Measurements from ENCODE around the gene AP2A1.
"Not testable (repeated sequence)": the region's sequence is repeated elsewhere in the genome, so short reads cannot be mapped to it uniquely, and the experiment has no call there.

AP2A1 gene

GRCh38 chr19:49814010-49814409 lies 47.2 kb downstream of the AP2A1 start:
- no peak for DNase-seq

GRCh38 chr19:49816590-49816989 lies 49.8 kb downstream of the AP2A1 start:
- no peak for DNase-seq

GRCh38 chr19:49817964-49818648 lies 51.3 kb downstream of the AP2A1 start, which contains the start of gene MED25:
TSS of gene MED25 (plus strand) at chr19:49818289. CDS start at chr19:49818342, 53 bp downstream.
- DNase-seq = peak; percentile 60

GRCh38 chr19:49818649-49819370 lies 52.0 kb downstream of the AP2A1 start:
- DNase-seq = no peak

- not testable (repeated sequence) for DNase-seq
Observed at GRCh38 chr19:49819452-49820115, 52.8 kb downstream of the AP2A1 start.

GRCh38 chr19:49820125-49820524 lies 53.3 kb downstream of the AP2A1 start:
- DNase-seq = peak; percentile 15

GRCh38 chr19:49823472-49823871 lies 56.7 kb downstream of the AP2A1 start:
- no peak for DNase-seq

GRCh38 chr19:49824662-49825061 lies 57.9 kb downstream of the AP2A1 start:
- DNase-seq = no peak

- no peak for DNase-seq
Observed at GRCh38 chr19:49827034-49827433, 60.2 kb downstream of the AP2A1 start.

GRCh38 chr19:49829200-49829599 lies 62.4 kb downstream of the AP2A1 start:
- no peak for DNase-seq

GRCh38 chr19:49829721-49830120 lies 62.9 kb downstream of the AP2A1 start:
- DNase-seq = no peak

GRCh38 chr19:49830766-49831165 lies 64.0 kb downstream of the AP2A1 start:
- no peak for DNase-seq

- DNase-seq = no peak
Observed at GRCh38 chr19:49831592-49831991, 64.8 kb downstream of the AP2A1 start.

- DNase-seq = no peak
Observed at GRCh38 chr19:49832556-49832955, 65.8 kb downstream of the AP2A1 start.

GRCh38 chr19:49833599-49833998 lies 66.8 kb downstream of the AP2A1 start:
- no peak for DNase-seq

- no peak for DNase-seq
Observed at GRCh38 chr19:49835562-49835961, 68.8 kb downstream of the AP2A1 start.

GRCh38 chr19:49836176-49837008 lies 69.6 kb downstream of the AP2A1 start:
- no peak for DNase-seq

GRCh38 chr19:49837009-49837310 lies 70.2 kb downstream of the AP2A1 start:
- no peak for DNase-seq

GRCh38 chr19:49837425-49837824 lies 70.6 kb downstream of the AP2A1 start:
- no peak for DNase-seq

- DNase-seq = no peak
Observed at GRCh38 chr19:49838885-49839588, 72.2 kb downstream of the AP2A1 start.

GRCh38 chr19:49839713-49840112 lies 72.9 kb downstream of the AP2A1 start:
- no peak for DNase-seq

GRCh38 chr19:49840321-49840720 lies 73.5 kb downstream of the AP2A1 start:
- DNase-seq = no peak

Data from DMS 273 treated with DMSO at 0.1 percent for 48 hours (cell line).